Panc1 (cell line): ENCODE measurements around the gene FIZ1. TPM values are rescaled to one million over a fixed set of nuclear protein-coding genes. Genes with fewer than 3 reads are reported as not detected.
"Not testable (repeated sequence)": the region's sequence is repeated elsewhere in the genome, so short reads cannot be mapped to it uniquely, and the experiment has no call there.

ENCODE experiments used
- ATAC-seq: fragments of 200-7000 bp; cut with Tn5 transposase; 2 replicates; pipeline ENCODE4 v1.9.1; 2020; ENCODE audit warnings: mild to moderate bottlenecking, moderate library complexity
- BruUV-seq: library from RNA; stranded (reverse); fragments of 400-500 nt; replicated peaks from 2 replicates; lab custom pipeline; 2021; lab: Mats Ljungman, UMichigan
- CTCF ChIA-PET: fragments of 300-600 bp; sonication (Branson Sonifier 250); formaldehyde crosslinking; loops from one replicate; lab custom pipeline; 2022; ENCODE audit warnings: antibody characterized with exemption; lab: Charles Lee
- POLR2A ChIA-PET: fragments of 300-600 bp; sonication (Branson Sonifier 250); formaldehyde crosslinking; loops from one replicate; lab custom pipeline; 2022; ENCODE audit warnings: antibody characterized with exemption; lab: Charles Lee
- DNase-seq: peaks from one replicate; pipeline ENCODE4 v3.0.0-alpha.2; 2010; ENCODE audit warnings: low read depth, low spot score
- H3K27ac ChIP-seq: 2 replicates; pipeline ENCODE4 v1.5.1; 2011; ENCODE audit warnings: mild to moderate bottlenecking, low read length, inconsistent platforms
- H3K27me3 ChIP-seq: fragments of 200-500 bp; sonication (Bioruptor generic); 2 replicates; pipeline ENCODE4 v1.6.0; 2014; ENCODE audit warnings: low read length, inconsistent platforms; ENCODE audit not compliant: control insufficient read depth, insufficient read depth
- H3K36me3 ChIP-seq: fragments of 200-500 bp; sonication (Bioruptor generic); 2 replicates; pipeline ENCODE4 v1.5.1; 2014; ENCODE audit warnings: inconsistent platforms, mild to moderate bottlenecking, low read length, moderate library complexity; ENCODE audit not compliant: control insufficient read depth, insufficient read depth
- H3K4me1 ChIP-seq: 2 replicates; pipeline ENCODE4 v1.5.1; 2011; ENCODE audit warnings: inconsistent platforms, mild to moderate bottlenecking, low read length, moderate library complexity; ENCODE audit not compliant: control insufficient read depth, insufficient read depth
- H3K4me3 ChIP-seq, 2 experiments: 2 replicates each; pipeline ENCODE4 v1.5.1; 2011 to 2012; ENCODE audit warnings: low read depth in 2 of 2, low read length in 2 of 2, mild to moderate bottlenecking in 2 of 2, inconsistent platforms in 1 of 2, moderate library complexity in 1 of 2
- H3K9me3 ChIP-seq: fragments of 200-500 bp; sonication (Bioruptor generic); 2 replicates; pipeline ENCODE4 v1.5.1; 2014; ENCODE audit warnings: low read depth, mild to moderate bottlenecking, inconsistent platforms, low read length, moderate library complexity; ENCODE audit not compliant: control insufficient read depth, insufficient read depth
- POLR2AphosphoS5 ChIP-seq: IDR thresholded peaks from 2 replicates; pipeline ENCODE4 v1.6.1; 2012; ENCODE audit warnings: mild to moderate bottlenecking, low read depth, low read length, moderate library complexity
- SIN3A ChIP-seq: IDR thresholded peaks from 2 replicates; pipeline ENCODE4 v1.6.1; 2012; ENCODE audit warnings: low read depth, mild to moderate bottlenecking, low read length, moderate library complexity, borderline replicate concordance; ENCODE audit not compliant: insufficient read depth
- TCF7L2 ChIP-seq: IDR thresholded peaks from 2 replicates; pipeline ENCODE4 v1.6.1; 2011; ENCODE audit warnings: mild to moderate bottlenecking, low read depth, low read length, inconsistent platforms
- in situ Hi-C: cut with HindIII; loops from 2 replicates; pipeline ENCODE4 v1.10.0; 2016; ENCODE audit warnings: low sequenced_read_pairs, low pct_unique_long_range_greater_than_20kb
- intact Hi-C: fragments of 100-400 bp; cut with micrococcal nuclease; formaldehyde crosslinking; loops from one replicate; pipeline ENCODE4 v1.10.0; 2022; ENCODE audit not compliant: unreplicated experiment
- total RNA-seq: library from RNA; stranded (reverse); gene quantifications from one replicate; pipeline ENCODE4 v1.2.1, GENCODE V29; 2021; ENCODE audit not compliant: unreplicated experiment
- TF ChIP-seq, protein P1 (sequence below): fragments of 450-650 bp; IDR thresholded peaks from 2 replicates; pipeline ENCODE4 v1.5.1; 2017; ENCODE audit warnings: mild to moderate bottlenecking
- TF ChIP-seq, protein P2 (sequence below), 2 experiments: IDR thresholded peaks; 2 replicates each; pipeline ENCODE4 v1.6.1; 2011 to 2012; ENCODE audit warnings: low read depth in 2 of 2, control low read depth in 1 of 2, low read length in 1 of 2, mild to moderate bottlenecking in 1 of 2, moderate library complexity in 1 of 2; ENCODE audit not compliant: insufficient read depth in 1 of 2

The FIZ1 gene
- total RNA-seq, 1 experiment from 2014 or later = 28.5 TPM

DNA sequence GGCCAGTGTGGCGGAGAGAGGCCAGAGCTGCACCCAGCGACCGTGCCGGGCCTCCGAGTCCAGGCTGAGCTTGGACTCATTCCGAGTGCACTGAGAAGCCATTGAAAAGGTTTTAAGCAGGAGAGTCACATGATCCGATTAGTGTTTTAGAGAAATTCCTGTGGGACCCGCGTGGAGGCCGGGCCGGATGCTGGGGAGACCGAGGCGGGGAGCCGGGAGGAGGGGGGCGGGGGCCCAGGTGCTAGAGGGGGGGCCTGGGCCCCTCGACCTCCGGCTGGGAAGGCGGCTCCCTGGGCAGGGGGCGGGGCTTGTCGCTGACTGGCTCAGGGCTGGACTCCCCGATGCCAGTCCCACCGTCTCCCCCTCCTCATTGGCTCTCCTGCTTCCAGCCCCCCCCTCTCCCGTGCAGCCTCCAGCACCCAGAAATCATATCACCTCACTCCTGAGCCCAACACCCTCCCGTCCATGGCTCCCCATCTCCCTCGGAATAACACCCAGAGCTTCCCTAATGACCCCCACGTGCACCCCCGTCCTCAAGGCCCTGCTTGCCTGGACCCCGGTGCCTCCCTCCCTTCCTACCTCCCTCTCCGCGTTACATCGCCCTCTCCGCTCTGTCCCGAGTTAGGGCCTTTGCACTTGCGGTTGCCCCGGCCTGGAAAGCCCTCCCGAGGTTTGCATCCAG lies 13.5 kb downstream of the FIZ1 start:
- CTCF ChIA-PET = no interaction called here
- peak overlapping the region; percentile 28 to 63 for H3K4me3 ChIP-seq
- in situ Hi-C loops = no loop called here

DNA sequence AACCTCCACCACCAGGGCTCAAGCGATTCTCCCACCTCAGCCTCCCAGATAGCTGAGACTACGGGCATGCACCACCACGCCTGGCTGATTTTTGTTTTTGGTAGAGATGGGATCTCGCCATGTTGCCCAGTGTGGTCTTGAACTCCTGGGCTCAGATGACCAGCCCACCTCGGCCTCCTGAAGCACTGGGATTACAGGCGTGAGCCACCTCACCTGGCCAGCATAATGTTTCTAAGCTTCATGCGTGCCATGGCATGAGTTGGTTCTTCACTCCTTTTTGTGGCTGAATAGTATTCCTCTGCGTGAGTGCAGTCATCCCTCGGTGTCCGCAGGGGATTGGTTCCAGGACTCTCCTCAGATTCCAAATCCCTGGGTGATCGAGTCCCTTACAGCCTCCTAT lies 14.4 kb downstream of the FIZ1 start:
- DNase-seq (no peak), ATAC-seq (no peak)
- in situ Hi-C loops = no loop called here
- Histone ChIP-seq H3K9me3 (no peaks in the 10 kb centered on the region), H3K4me1 (peaks cover 25% of the 10 kb centered on the region), H3K36me3 (no peaks in the 10 kb centered on the region; the same call in 1 of the 2 replicates), H3K4me3 (no peak overlapping the region), H3K27ac (no peak overlapping the region), H3K27me3 (no peaks in the 10 kb centered on the region)
- POLR2A ChIA-PET = no interaction called here
- intact Hi-C loops = loop anchor here (5.0 kb wide), 1 partner anchor 38 kb away; the partner anchor contains the start of gene SBK3
- TF ChIP-seq, protein P1, sequence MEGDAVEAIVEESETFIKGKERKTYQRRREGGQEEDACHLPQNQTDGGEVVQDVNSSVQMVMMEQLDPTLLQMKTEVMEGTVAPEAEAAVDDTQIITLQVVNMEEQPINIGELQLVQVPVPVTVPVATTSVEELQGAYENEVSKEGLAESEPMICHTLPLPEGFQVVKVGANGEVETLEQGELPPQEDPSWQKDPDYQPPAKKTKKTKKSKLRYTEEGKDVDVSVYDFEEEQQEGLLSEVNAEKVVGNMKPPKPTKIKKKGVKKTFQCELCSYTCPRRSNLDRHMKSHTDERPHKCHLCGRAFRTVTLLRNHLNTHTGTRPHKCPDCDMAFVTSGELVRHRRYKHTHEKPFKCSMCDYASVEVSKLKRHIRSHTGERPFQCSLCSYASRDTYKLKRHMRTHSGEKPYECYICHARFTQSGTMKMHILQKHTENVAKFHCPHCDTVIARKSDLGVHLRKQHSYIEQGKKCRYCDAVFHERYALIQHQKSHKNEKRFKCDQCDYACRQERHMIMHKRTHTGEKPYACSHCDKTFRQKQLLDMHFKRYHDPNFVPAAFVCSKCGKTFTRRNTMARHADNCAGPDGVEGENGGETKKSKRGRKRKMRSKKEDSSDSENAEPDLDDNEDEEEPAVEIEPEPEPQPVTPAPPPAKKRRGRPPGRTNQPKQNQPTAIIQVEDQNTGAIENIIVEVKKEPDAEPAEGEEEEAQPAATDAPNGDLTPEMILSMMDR = no peak
- TF ChIP-seq, protein P2, sequence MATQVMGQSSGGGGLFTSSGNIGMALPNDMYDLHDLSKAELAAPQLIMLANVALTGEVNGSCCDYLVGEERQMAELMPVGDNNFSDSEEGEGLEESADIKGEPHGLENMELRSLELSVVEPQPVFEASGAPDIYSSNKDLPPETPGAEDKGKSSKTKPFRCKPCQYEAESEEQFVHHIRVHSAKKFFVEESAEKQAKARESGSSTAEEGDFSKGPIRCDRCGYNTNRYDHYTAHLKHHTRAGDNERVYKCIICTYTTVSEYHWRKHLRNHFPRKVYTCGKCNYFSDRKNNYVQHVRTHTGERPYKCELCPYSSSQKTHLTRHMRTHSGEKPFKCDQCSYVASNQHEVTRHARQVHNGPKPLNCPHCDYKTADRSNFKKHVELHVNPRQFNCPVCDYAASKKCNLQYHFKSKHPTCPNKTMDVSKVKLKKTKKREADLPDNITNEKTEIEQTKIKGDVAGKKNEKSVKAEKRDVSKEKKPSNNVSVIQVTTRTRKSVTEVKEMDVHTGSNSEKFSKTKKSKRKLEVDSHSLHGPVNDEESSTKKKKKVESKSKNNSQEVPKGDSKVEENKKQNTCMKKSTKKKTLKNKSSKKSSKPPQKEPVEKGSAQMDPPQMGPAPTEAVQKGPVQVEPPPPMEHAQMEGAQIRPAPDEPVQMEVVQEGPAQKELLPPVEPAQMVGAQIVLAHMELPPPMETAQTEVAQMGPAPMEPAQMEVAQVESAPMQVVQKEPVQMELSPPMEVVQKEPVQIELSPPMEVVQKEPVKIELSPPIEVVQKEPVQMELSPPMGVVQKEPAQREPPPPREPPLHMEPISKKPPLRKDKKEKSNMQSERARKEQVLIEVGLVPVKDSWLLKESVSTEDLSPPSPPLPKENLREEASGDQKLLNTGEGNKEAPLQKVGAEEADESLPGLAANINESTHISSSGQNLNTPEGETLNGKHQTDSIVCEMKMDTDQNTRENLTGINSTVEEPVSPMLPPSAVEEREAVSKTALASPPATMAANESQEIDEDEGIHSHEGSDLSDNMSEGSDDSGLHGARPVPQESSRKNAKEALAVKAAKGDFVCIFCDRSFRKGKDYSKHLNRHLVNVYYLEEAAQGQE (IDR thresholded peaks at IDR 0.05; ENCODE audit: insufficient read depth in 1 of 2, low read depth in 2 of 2, low read length in 1 of 2) = no peak
- no peak for TF ChIP-seq TCF7L2
- no peak for TF ChIP-seq POLR2AphosphoS5
- TF ChIP-seq SIN3A = no peak
- CTCF ChIA-PET = interaction anchor here (0.5 kb wide), 1 partner anchor 91 kb away, joined by 4 read pairs; no protein-coding TSS in a partner anchor
- BruUV-seq = no TSS peak

More for the DNA sequence above, 13.5 kb downstream of the FIZ1 start:
- peak; percentile 70 for ATAC-seq
- Histone ChIP-seq H3K4me1 (peaks cover 25% of the 10 kb centered on the region), H3K36me3 (no peaks in the 10 kb centered on the region), H3K9me3 (no peaks in the 10 kb centered on the region), H3K27ac (peak overlapping the region; percentile 58), H3K27me3 (no peaks in the 10 kb centered on the region)
- no TSS peak for BruUV-seq
- intact Hi-C loops = no loop called here
- POLR2A ChIA-PET = no interaction called here
- TF ChIP-seq SIN3A (no peak), POLR2AphosphoS5 (no peak), TCF7L2 (no peak)
- TF ChIP-seq, protein P1 = no peak
- TF ChIP-seq, protein P2 (IDR thresholded peaks at IDR 0.05; ENCODE audit: insufficient read depth in 1 of 2, low read depth in 2 of 2, low read length in 1 of 2) = no peak
- DNase-seq = no peak

DNA sequence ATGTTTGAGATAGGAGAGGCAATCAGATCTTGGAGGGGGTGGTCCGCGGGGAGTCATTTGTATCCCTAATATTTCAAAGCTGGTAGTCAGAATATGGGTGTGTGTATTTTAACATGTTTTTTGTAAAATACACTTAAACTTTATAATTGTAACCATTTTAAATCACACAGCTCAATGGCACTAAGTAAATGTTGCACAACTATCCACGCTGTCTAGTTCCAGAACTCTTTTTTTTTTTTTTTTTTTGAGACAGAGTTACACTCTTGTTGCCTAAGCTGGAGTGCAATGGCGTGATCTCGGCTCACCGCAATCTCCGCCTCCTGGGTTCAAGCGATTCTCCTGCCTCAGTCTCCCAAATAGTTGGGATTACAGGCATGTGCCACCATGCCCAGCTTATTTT lies 15.4 kb downstream of the FIZ1 start:
- ATAC-seq, H3K4me3 ChIP-seq, DNase-seq, H3K36me3 ChIP-seq, H3K9me3 ChIP-seq, in situ Hi-C loops, H3K27ac ChIP-seq, BruUV-seq, H3K27me3 ChIP-seq: not testable (repeated sequence)
- ChIA-PET CTCF (interaction anchor here (0.5 kb wide), 1 partner anchor 47 kb away, joined by 8 read pairs; no protein-coding TSS in a partner anchor), POLR2A (interaction anchor here (0.6 kb wide), 1 partner anchor 20 kb away, joined by 3 read pairs; no protein-coding TSS in a partner anchor)
- intact Hi-C loops = loop anchor here (5.0 kb wide), 1 partner anchor 37 kb away; the partner anchor contains the start of gene SBK3
- H3K4me1 ChIP-seq = peaks cover 25% of the 10 kb centered on the region
